Measurements from ENCODE around the gene DAZ3. TPM values are rescaled to one million over a fixed set of nuclear protein-coding genes. Genes with fewer than 3 reads are reported as not detected.

DAZ3 gene
- not detected in 2 replicates for total RNA-seq (ENCODE audit: low replicate concordance)

GRCh38 chrY:24813293-24813692 lies at the start of gene DAZ3:
TSS of gene DAZ3 (minus strand) at chrY:24813393. CDS start at chrY:24813185, 208 bp downstream.

GRCh38 chrY:24833619-24834018 lies 20.4 kb upstream of the DAZ3 start, which contains the start of gene DAZ4:
TSS of gene DAZ4 (plus strand) at chrY:24833919. CDS start at chrY:24834127, 208 bp downstream.

Other genes starting within 250 kb of the DAZ3 start
- not detected in 2 replicates for gene BPY2B, start 195.4 kb downstream of the DAZ3 start, total RNA-seq (ENCODE audit: low replicate concordance)
- gene DAZ4, start 20.5 kb upstream of the DAZ3 start, total RNA-seq (ENCODE audit: low replicate concordance) = not detected in 2 replicates
- gene BPY2C, start 238.7 kb upstream of the DAZ3 start, total RNA-seq (ENCODE audit: low replicate concordance) = not detected in 2 replicates

Measured in smooth muscle cell of the coronary artery (primary cell).